CD8-positive, alpha-beta memory T cell (primary cell): ENCODE measurements around the gene PPP1R13B. TPM values are rescaled to one million over a fixed set of nuclear protein-coding genes. Genes with fewer than 3 reads are reported as not detected.

Source experiments
- CTCF ChIA-PET: fragments of 350-600 bp; sonication (Branson Sonifier 250); formaldehyde crosslinking; loops from one replicate; lab custom pipeline; 2021; ENCODE audit warnings: antibody characterized with exemption; lab: Charles Lee
- POLR2A ChIA-PET: fragments of 350-600 bp; sonication (Branson Sonifier 250); formaldehyde crosslinking; loops from one replicate; lab custom pipeline; 2021; ENCODE audit warnings: antibody characterized with exemption; lab: Charles Lee
- DNase-seq, 5 donors: peaks; one replicate each; pipeline versions ENCODE4 v3.0.0 to v3.0.0-alpha.2; 2020 to 2022; ENCODE audit warnings: mixed read lengths in 1 of 5
- H3K27ac ChIP-seq: one replicate; pipeline ENCODE4 v1.7.0; 2013; ENCODE audit warnings: low read depth, mild to moderate bottlenecking, low read length, moderate library complexity
- H3K27me3 ChIP-seq: 2 replicates; pipeline ENCODE4 v1.7.0; 2013; ENCODE audit warnings: low read length, mild to moderate bottlenecking; ENCODE audit not compliant: insufficient read depth, poor library complexity, severe bottlenecking
- H3K36me3 ChIP-seq: 2 replicates; pipeline ENCODE4 v1.7.0; 2013; ENCODE audit warnings: mild to moderate bottlenecking, low read length, moderate library complexity; ENCODE audit not compliant: insufficient read depth
- H3K4me1 ChIP-seq: 2 replicates; pipeline ENCODE4 v1.7.0; 2013; ENCODE audit warnings: mild to moderate bottlenecking, low read length, moderate library complexity; ENCODE audit not compliant: insufficient read depth
- H3K4me3 ChIP-seq: 2 replicates; pipeline ENCODE4 v1.7.0; 2013; ENCODE audit warnings: mild to moderate bottlenecking, low read length
- H3K9me3 ChIP-seq: 2 replicates; pipeline ENCODE4 v1.7.0; 2013; ENCODE audit warnings: mild to moderate bottlenecking, low read length
- H3K27ac Mint-ChIP-seq, 8 donors: one replicate each; pipeline ENCODE4 v1.8.0; 2020 to 2021; ENCODE audit warnings: mixed read lengths in 8 of 8, mild to moderate bottlenecking in 6 of 8, inconsistent platforms in 3 of 8, moderate library complexity in 3 of 8
- H3K27me3 Mint-ChIP-seq, 2 donors: one replicate each; pipeline ENCODE4 v1.8.0; 2020 to 2021; ENCODE audit warnings: mixed read lengths in 2 of 2, mild to moderate bottlenecking in 1 of 2, moderate library complexity in 1 of 2
- H3K36me3 Mint-ChIP-seq, 3 donors: one replicate each; pipeline ENCODE4 v1.8.0; 2020 to 2021; ENCODE audit warnings: mixed read lengths in 3 of 3, inconsistent platforms in 1 of 3, mild to moderate bottlenecking in 1 of 3
- H3K4me1 Mint-ChIP-seq, 3 donors: one replicate each; pipeline ENCODE4 v1.8.0; 2020 to 2021; ENCODE audit warnings: mixed read lengths in 3 of 3, inconsistent platforms in 1 of 3, mild to moderate bottlenecking in 1 of 3
- H3K4me3 Mint-ChIP-seq, 7 donors: one replicate each; pipeline ENCODE4 v1.8.0; 2020 to 2021; ENCODE audit warnings: mixed read lengths in 7 of 7, mild to moderate bottlenecking in 6 of 7, moderate library complexity in 4 of 7, inconsistent platforms in 2 of 7
- H3K9me3 Mint-ChIP-seq, 5 donors: one replicate each; pipeline ENCODE4 v1.8.0; 2020 to 2022; ENCODE audit warnings: mixed read lengths in 5 of 5, mild to moderate bottlenecking in 3 of 5, moderate library complexity in 2 of 5, inconsistent platforms in 1 of 5
- polyA plus RNA-seq: library from polyadenylated mRNA; unstranded; fragments of 300-500 nt; fragmentation: Illumina TruSeq; gene quantifications from one replicate; pipeline ENCODE4 v1.2.3, GENCODE V29; 2021
- total RNA-seq, 2 experiments: library from RNA; stranded (reverse); gene quantifications; one replicate each; pipeline ENCODE4 v1.2.3, GENCODE V29; 2021

Gene PPP1R13B
- total and polyA plus RNA-seq, 3 experiments from 2014 or later, result 10.4 to 14.4 (median 14.0) TPM

- Histone ChIP-seq H3K9me3 (no peaks in the 10 kb centered on the region), H3K4me3 (peak overlapping the region; percentile 53), H3K4me1 (peaks cover 17% of the 10 kb centered on the region), H3K27me3 (no peaks in the 10 kb centered on the region), H3K36me3 (no peaks in the 10 kb centered on the region), H3K27ac (no peak overlapping the region)
- Mint-ChIP-seq H3K4me3 (peak overlapping the region; percentile 62 to 81 (median 70)), H3K27ac (peak overlapping the region in 2 of 8 donors; percentile 22 to 63), H3K27me3 (no peaks in the 10 kb centered on the region), H3K36me3 (no peaks in the 10 kb centered on the region), H3K9me3 (no peaks in the 10 kb centered on the region), H3K4me1 (peaks cover 16 to 24% (median 16%) of the 10 kb centered on the region in 3 donors)
- POLR2A ChIA-PET, result interaction anchor here (0.7 kb wide), 1 partner anchor 59 kb away, joined by 3 read pairs; no protein-coding TSS in a partner anchor
- CTCF ChIA-PET, result interaction anchor here (1.3 to 1.8 kb wide), 3 partner anchors 21 to 71 kb away, joined by 3 to 9 read pairs (median 4); no protein-coding TSS in a partner anchor
- DNase-seq, result no peak
Observed at GRCh38 chr14:103879570-103880347, 32.4 kb upstream of the PPP1R13B start.

GRCh38 chr14:103879118-103879569, 31.8 kb upstream of the PPP1R13B start:
- H3K4me3 Mint-ChIP-seq, result peak overlapping the region in 4 of 7 donors; percentile 43 to 81 (median 57)
- no peaks in the 10 kb centered on the region for H3K36me3 Mint-ChIP-seq
- DNase-seq, result no peak
- ChIA-PET CTCF (interaction anchor here (1.8 kb wide), 1 partner anchor 21 kb away, joined by 9 read pairs; no protein-coding TSS in a partner anchor), POLR2A (no interaction called here)
- H3K27me3 Mint-ChIP-seq, result no peaks in the 10 kb centered on the region
- Histone ChIP-seq H3K27me3 (no peaks in the 10 kb centered on the region), H3K9me3 (no peaks in the 10 kb centered on the region), H3K27ac (no peak overlapping the region), H3K36me3 (no peaks in the 10 kb centered on the region), H3K4me3 (no peak overlapping the region), H3K4me1 (peaks cover 17% of the 10 kb centered on the region)
- H3K4me1 Mint-ChIP-seq, result peaks cover 17 to 29% (median 21%) of the 10 kb centered on the region in 3 donors
- H3K27ac Mint-ChIP-seq, result no peak overlapping the region
- no peaks in the 10 kb centered on the region for H3K9me3 Mint-ChIP-seq

DNA sequence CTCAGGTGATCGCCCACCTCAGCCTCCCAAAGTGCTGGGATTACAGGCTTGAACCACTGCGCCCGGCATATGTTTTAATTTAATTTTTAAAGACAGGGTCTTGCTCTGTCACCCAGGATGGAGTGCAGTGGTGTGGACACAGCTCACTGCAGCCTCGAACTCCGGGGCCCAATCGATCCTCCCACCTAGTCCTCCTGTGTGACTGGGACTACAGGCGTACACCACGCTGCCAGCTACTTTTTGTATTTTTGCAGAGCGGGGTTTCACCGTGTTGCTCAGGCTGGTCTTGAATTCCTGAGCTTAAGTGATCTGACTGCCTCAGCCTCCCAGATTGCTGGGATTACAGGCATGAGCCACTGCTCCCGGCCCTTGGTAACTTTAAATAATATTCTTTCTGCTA, 30.8 kb upstream of the PPP1R13B start:
- Mint-ChIP-seq H3K27me3 (no peaks in the 10 kb centered on the region), H3K9me3 (no peaks in the 10 kb centered on the region), H3K4me3 (no peak overlapping the region), H3K36me3 (no peaks in the 10 kb centered on the region), H3K27ac (no peak overlapping the region), H3K4me1 (peaks cover 17 to 36% (median 21%) of the 10 kb centered on the region in 3 donors)
- ChIA-PET POLR2A (no interaction called here), CTCF (no interaction called here)
- Histone ChIP-seq H3K4me3 (no peak overlapping the region), H3K36me3 (no peaks in the 10 kb centered on the region), H3K9me3 (no peaks in the 10 kb centered on the region), H3K27me3 (no peaks in the 10 kb centered on the region), H3K27ac (no peak overlapping the region), H3K4me1 (peaks cover 17% of the 10 kb centered on the region)
- DNase-seq, result no peak

DNA sequence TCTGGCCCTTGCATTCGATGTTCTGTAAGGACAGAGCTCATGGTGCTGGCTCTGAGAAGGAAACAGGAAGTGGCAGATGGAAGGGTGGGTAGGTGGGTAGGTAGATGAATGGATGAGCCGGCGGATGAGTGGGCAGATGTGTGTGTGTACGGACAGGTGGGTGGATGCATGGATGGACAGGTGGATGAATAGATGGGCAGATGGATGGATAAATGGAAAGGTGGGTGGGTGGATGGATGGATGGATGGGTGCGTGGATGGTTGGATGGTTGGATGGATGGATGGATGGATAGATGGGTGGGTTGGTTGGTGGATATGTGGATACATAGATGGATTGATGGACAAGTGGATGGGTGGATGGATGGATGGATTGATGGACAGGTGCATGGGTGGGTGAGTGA, 27.6 kb upstream of the PPP1R13B start:
- no peaks in the 10 kb centered on the region for H3K9me3 ChIP-seq
- Mint-ChIP-seq H3K4me1 (peaks cover 14 to 39% (median 18%) of the 10 kb centered on the region in 3 donors), H3K27me3 (no peaks in the 10 kb centered on the region), H3K36me3 (peaks cover 0 to 2% (median 0%) of the 10 kb centered on the region in 3 donors), H3K9me3 (no peaks in the 10 kb centered on the region), H3K27ac (peak overlapping the region in 2 of 8 donors; percentile 47 to 74), H3K4me3 (peak overlapping the region in 3 of 7 donors; percentile 15 to 40 (median 32))
- no peak overlapping the region for H3K4me3 ChIP-seq
- POLR2A ChIA-PET, result interaction anchor here (0.7 kb wide), 1 partner anchor 867 kb away, joined by 3 read pairs; no protein-coding TSS in a partner anchor
- no peak for DNase-seq
- H3K4me1 ChIP-seq, result peaks cover 22% of the 10 kb centered on the region
- H3K27ac ChIP-seq, result no peak overlapping the region
- CTCF ChIA-PET, result no interaction called here
- H3K36me3 ChIP-seq, result no peaks in the 10 kb centered on the region
- no peaks in the 10 kb centered on the region for H3K27me3 ChIP-seq

DNA sequence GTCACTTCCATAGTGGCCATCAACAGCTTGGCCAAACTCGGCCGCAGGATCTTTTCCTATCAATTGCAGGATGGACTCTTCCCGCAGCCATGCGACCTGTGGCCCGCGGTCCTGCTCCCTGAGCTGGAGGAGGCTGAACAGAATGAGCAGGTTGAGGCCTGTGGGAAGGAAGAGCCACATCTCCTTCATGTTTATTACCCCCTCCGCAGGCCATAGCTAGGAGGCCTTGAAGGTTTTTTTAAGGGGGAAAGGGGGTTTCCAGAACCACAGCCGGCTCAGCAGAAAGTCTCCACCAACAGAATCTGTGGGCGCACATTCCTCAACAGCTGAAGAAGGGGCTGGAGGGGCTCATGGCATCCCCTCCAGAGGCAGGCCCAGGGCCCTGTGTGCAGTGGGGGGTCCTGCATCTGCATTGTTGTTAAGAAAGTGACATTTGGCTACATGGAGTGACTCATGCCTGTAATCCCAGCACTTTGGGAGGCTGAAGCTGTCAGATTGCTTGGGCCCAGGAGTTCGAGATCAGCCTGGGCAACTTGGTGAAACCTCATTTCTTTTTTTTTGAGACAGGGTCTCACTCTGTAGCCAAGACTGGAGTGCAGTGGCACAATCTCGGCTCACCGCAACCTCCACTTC, 25.2 kb upstream of the PPP1R13B start:
- Histone ChIP-seq H3K4me3 (peak overlapping the region; percentile 72), H3K36me3 (no peaks in the 10 kb centered on the region), H3K27me3 (no peaks in the 10 kb centered on the region), H3K27ac (no peak overlapping the region), H3K4me1 (peaks cover 14% of the 10 kb centered on the region), H3K9me3 (no peaks in the 10 kb centered on the region)
- H3K36me3 Mint-ChIP-seq, result peaks cover 0 to 2% (median 0%) of the 10 kb centered on the region in 3 donors
- H3K27ac Mint-ChIP-seq, result peak overlapping the region; percentile 76 to 89 (median 86)
- no peaks in the 10 kb centered on the region for H3K9me3 Mint-ChIP-seq
- POLR2A ChIA-PET, result interaction anchor here (0.6 kb wide), 1 partner anchor 35 kb away, joined by 3 read pairs; no protein-coding TSS in a partner anchor
- peak overlapping the region; percentile 83 to 94 (median 88) for H3K4me3 Mint-ChIP-seq
- peak in 1 of 5 donors; percentile 55 for DNase-seq
- H3K27me3 Mint-ChIP-seq, result no peaks in the 10 kb centered on the region
- CTCF ChIA-PET, result interaction anchor here (1.2 kb wide), 1 partner anchor 10 kb away, joined by 3 read pairs; no protein-coding TSS in a partner anchor
- H3K4me1 Mint-ChIP-seq, result peaks cover 12 to 29% (median 17%) of the 10 kb centered on the region in 3 donors

DNA sequence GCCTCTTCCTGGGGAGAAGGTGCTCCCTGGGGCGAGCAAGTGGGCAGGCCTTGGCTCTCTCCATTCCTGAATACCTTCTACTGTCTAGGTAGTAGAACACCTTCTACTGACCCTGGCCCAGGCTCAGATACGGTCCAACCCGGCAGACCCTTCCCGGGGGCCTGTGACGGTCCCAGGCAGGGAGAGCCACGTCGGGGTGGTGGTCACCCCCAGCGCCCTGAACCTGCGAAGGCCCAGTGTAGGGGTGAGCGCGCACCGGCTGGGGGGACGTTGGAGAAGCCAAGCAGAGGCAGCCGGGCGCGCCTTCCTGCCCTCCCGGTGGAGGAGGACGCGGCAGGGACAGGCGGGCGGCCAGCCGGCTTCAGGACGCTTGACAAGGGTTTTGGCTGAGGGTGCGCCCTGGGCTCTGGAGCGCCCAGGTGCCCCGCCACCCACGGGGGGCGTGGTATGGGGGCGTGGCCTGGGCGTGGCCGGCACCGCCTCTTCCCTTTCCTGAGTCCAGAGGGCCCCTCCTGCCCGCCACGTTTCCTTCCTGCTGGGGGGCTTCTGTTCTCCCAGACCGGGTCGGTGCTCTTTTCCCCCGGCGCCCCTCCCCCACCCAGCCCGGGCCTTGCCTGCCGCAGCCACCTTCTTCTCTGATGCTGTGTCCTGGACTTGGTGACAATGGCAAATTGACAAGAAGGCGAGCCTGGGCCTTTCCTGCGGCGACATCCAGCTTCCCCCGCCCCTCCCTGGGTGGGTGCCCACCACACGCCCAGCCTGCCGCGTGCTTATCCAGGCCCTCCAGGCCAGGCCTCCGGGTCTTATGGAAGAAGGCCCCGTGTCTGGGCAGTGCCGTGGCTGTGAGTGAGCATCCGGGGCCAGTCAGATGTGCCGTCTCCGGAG, 24.5 kb upstream of the PPP1R13B start:
- ChIA-PET CTCF (interaction anchor here (1.2 kb wide), 2 partner anchors 10 to 29 kb away, joined by 3 to 4 read pairs; no protein-coding TSS in a partner anchor), POLR2A (interaction anchor here (0.6 kb wide), 1 partner anchor 34 kb away, joined by 3 read pairs; no protein-coding TSS in a partner anchor)
- Mint-ChIP-seq H3K4me1 (peaks cover 12 to 29% (median 17%) of the 10 kb centered on the region in 3 donors), H3K27me3 (no peaks in the 10 kb centered on the region), H3K9me3 (no peaks in the 10 kb centered on the region), H3K27ac (peak overlapping the region; percentile 76 to 89 (median 86)), H3K4me3 (peak overlapping the region; percentile 83 to 94 (median 88)), H3K36me3 (peaks cover 0 to 2% (median 0%) of the 10 kb centered on the region in 3 donors)
- Histone ChIP-seq H3K9me3 (no peaks in the 10 kb centered on the region), H3K4me3 (peak overlapping the region; percentile 72), H3K27ac (no peak overlapping the region), H3K36me3 (no peaks in the 10 kb centered on the region), H3K4me1 (peaks cover 14% of the 10 kb centered on the region), H3K27me3 (no peaks in the 10 kb centered on the region)
- peak; percentile 69 to 82 (median 78) for DNase-seq
